HEK293 (cell line): ENCODE results near the gene CNGB1.

Experiments used
- CTCF ChIA-PET: fragments of 350-600 bp; formaldehyde crosslinking; extraction: SDS; loops from one replicate; lab custom pipeline; 2021; ENCODE audit warnings: antibody characterized with exemption; lab: Yijun Ruan, JAX
- POLR2A ChIA-PET: fragments of 300-600 bp; formaldehyde crosslinking; extraction: SDS; loops from one replicate; lab custom pipeline; 2020; ENCODE audit warnings: antibody characterized with exemption, inconsistent platforms; lab: Yijun Ruan, JAX
- H3K27ac ChIP-seq: fragments of 200-500 bp; sonication (Bioruptor generic); 2 replicates; pipeline ENCODE4 v1.5.1; 2014; ENCODE audit warnings: low read depth, low read length, control low read depth, inconsistent platforms; ENCODE audit errors: extremely low read depth
- H3K36me3 ChIP-seq, 2 experiments: fragments of 200-500 bp in 1 of 2; sonication (Bioruptor generic) in 1 of 2; 1 replicate in 1 of 2; 2 replicates in 1 of 2; pipeline ENCODE4 v1.5.1; 2014 to 2017; ENCODE audit warnings: inconsistent platforms in 2 of 2, low read length in 2 of 2; ENCODE audit not compliant: control insufficient read depth in 2 of 2, insufficient read depth in 1 of 2
- H3K4me1 ChIP-seq: fragments of 200-500 bp; sonication (Bioruptor generic); 2 replicates; pipeline ENCODE4 v1.5.1; 2014; ENCODE audit warnings: mild to moderate bottlenecking, low read length, inconsistent platforms; ENCODE audit not compliant: control insufficient read depth, insufficient read depth
- H3K4me3 ChIP-seq: 2 replicates; pipeline ENCODE4 v1.5.1; 2011; ENCODE audit warnings: low read depth, mild to moderate bottlenecking, control low read depth, low read length, moderate library complexity
- H3K9me3 ChIP-seq: fragments of 200-500 bp; sonication (Bioruptor generic); 2 replicates; pipeline ENCODE4 v1.5.1; 2014; ENCODE audit warnings: low read depth, low read length, inconsistent platforms; ENCODE audit not compliant: control insufficient read depth, insufficient read depth
- GLI4 ChIP-seq: fragments of 450-650 bp; formaldehyde crosslinking; IDR thresholded peaks from 2 replicates; pipeline ENCODE4 v1.5.1; 2016; ENCODE audit warnings: missing biosample characterization, missing genetic modification characterization
- ZBTB17 ChIP-seq: fragments of 450-650 bp; formaldehyde crosslinking; IDR thresholded peaks from 2 replicates; pipeline ENCODE4 v1.5.1; 2016; ENCODE audit warnings: missing biosample characterization, missing genetic modification characterization
- ZNF354C ChIP-seq: fragments of 450-650 bp; formaldehyde crosslinking; IDR thresholded peaks from 2 replicates; pipeline ENCODE4 v1.5.1; 2016; ENCODE audit warnings: missing biosample characterization, missing genetic modification characterization, low read depth, borderline replicate concordance
- ZXDB ChIP-seq: fragments of 450-650 bp; formaldehyde crosslinking; IDR thresholded peaks from 2 replicates; pipeline ENCODE4 v1.5.1; 2016; ENCODE audit warnings: missing biosample characterization, missing genetic modification characterization
- TF ChIP-seq, protein P1 (sequence below): fragments of 450-650 bp; formaldehyde crosslinking; IDR thresholded peaks from 2 replicates; pipeline ENCODE4 v1.5.1; 2016; ENCODE audit warnings: missing biosample characterization, missing genetic modification characterization
- TF ChIP-seq, protein P2 (sequence below): fragments of 450-650 bp; formaldehyde crosslinking; IDR thresholded peaks from 2 replicates; pipeline ENCODE4 v1.5.1; 2016; ENCODE audit warnings: missing biosample characterization, missing genetic modification characterization
- TF ChIP-seq, protein P3 (sequence below): fragments of 450-650 bp; formaldehyde crosslinking; IDR thresholded peaks from 2 replicates; pipeline ENCODE4 v1.5.1; 2017; ENCODE audit warnings: missing biosample characterization, missing genetic modification characterization

CNGB1 gene

GRCh38 chr16:57970970-57971369 is at the start of gene CNGB1:
TSS of gene CNGB1 (minus strand) at chr16:57971128. CDS start at chr16:57967286, 3,842 bp downstream.
- Histone ChIP-seq H3K9me3 (no peaks in the 10 kb centered on the region), H3K27ac (no peak within 1 kb of the TSS), H3K4me1 (no peaks in the 10 kb centered on the region), H3K36me3 (no peaks in the 10 kb centered on the region), H3K4me3 (no peak within 1 kb of the TSS)
- CTCF ChIA-PET = interaction anchor here (0.6 kb wide), 2 partner anchors 101 to 153 kb away, joined by 3 read pairs; no protein-coding TSS in a partner anchor
- POLR2A ChIA-PET = no interaction called here
- TF ChIP-seq, protein P1, sequence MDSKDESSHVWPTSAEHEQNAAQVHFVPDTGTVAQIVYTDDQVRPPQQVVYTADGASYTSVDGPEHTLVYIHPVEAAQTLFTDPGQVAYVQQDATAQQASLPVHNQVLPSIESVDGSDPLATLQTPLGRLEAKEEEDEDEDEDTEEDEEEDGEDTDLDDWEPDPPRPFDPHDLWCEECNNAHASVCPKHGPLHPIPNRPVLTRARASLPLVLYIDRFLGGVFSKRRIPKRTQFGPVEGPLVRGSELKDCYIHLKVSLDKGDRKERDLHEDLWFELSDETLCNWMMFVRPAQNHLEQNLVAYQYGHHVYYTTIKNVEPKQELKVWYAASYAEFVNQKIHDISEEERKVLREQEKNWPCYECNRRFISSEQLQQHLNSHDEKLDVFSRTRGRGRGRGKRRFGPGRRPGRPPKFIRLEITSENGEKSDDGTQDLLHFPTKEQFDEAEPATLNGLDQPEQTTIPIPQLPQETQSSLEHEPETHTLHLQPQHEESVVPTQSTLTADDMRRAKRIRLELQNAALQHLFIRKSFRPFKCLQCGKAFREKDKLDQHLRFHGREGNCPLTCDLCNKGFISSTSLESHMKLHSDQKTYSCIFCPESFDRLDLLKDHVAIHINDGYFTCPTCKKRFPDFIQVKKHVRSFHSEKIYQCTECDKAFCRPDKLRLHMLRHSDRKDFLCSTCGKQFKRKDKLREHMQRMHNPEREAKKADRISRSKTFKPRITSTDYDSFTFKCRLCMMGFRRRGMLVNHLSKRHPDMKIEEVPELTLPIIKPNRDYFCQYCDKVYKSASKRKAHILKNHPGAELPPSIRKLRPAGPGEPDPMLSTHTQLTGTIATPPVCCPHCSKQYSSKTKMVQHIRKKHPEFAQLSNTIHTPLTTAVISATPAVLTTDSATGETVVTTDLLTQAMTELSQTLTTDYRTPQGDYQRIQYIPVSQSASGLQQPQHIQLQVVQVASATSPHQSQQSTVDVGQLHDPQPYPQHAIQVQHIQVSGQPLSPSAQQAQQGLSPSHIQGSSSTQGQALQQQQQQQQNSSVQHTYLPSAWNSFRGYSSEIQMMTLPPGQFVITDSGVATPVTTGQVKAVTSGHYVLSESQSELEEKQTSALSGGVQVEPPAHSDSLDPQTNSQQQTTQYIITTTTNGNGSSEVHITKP (tag by site-specific recombination) = no peak
- TF ChIP-seq, all 188 proteins: peak for 0

GRCh38 chr16:58019866-58020538 is 49.1 kb upstream of the CNGB1 start:
- no peak overlapping the region for H3K4me3 ChIP-seq
- H3K4me1 ChIP-seq = peaks cover 15% of the 10 kb centered on the region
- no peaks in the 10 kb centered on the region for H3K9me3 ChIP-seq
- H3K27ac ChIP-seq = no peak overlapping the region
- ChIA-PET POLR2A (interaction anchor here (0.9 kb wide), 1 partner anchor 109 kb away, joined by 3 read pairs; the partner anchor contains the start of gene CFAP20), CTCF (interaction anchor here (0.6 to 3.0 kb wide), 5 partner anchors 9 to 108 kb away, joined by 3 to 27 read pairs (median 5); no protein-coding TSS in a partner anchor)
- H3K36me3 ChIP-seq = peaks cover 0 to 52% of the 10 kb centered on the region in 2 experiments; a peak in 2 of 3 replicates
- no peak for TF ChIP-seq GLI4
- TF ChIP-seq ZBTB17 (tag by site-specific recombination) = 0 out of 2 replicates have a peak, but pooled peaks have one; percentile 22

DNA sequence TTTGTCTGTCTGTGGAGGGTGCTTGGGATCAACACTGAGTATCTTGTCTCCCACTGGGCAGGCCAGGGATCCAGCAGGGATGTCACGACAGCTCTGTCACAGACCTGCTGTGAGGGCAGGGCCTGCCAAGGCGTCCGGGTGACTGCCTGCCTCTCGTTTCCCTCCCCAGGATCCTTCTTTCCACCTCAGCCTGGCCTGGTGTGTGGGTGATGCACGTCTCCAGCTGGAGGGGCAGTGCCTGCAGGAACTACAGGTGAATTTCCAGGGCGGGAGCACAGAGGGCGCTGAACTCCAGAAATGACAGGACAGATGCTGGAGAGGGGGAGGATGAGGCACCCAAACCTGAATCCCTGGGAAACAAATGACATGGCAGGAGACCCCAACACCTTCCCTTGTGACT is 47.9 kb upstream of the CNGB1 start:
- CTCF ChIA-PET = interaction anchor here (0.6 to 3.0 kb wide), 6 partner anchors 8 to 731 kb away, joined by 3 to 27 read pairs (median 5); no protein-coding TSS in a partner anchor
- POLR2A ChIA-PET = no interaction called here

More for the DNA sequence above, 47.9 kb upstream of the CNGB1 start:
- Histone ChIP-seq H3K36me3 (peaks cover 0 to 52% of the 10 kb centered on the region in 2 experiments; a peak in 2 of 3 replicates), H3K27ac (no peak overlapping the region), H3K4me3 (no peak overlapping the region), H3K9me3 (no peaks in the 10 kb centered on the region), H3K4me1 (peaks cover 13% of the 10 kb centered on the region)
- TF ChIP-seq ZNF354C = no peak
- TF ChIP-seq, protein P2, sequence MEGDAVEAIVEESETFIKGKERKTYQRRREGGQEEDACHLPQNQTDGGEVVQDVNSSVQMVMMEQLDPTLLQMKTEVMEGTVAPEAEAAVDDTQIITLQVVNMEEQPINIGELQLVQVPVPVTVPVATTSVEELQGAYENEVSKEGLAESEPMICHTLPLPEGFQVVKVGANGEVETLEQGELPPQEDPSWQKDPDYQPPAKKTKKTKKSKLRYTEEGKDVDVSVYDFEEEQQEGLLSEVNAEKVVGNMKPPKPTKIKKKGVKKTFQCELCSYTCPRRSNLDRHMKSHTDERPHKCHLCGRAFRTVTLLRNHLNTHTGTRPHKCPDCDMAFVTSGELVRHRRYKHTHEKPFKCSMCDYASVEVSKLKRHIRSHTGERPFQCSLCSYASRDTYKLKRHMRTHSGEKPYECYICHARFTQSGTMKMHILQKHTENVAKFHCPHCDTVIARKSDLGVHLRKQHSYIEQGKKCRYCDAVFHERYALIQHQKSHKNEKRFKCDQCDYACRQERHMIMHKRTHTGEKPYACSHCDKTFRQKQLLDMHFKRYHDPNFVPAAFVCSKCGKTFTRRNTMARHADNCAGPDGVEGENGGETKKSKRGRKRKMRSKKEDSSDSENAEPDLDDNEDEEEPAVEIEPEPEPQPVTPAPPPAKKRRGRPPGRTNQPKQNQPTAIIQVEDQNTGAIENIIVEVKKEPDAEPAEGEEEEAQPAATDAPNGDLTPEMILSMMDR = peak; percentile 22; the same call in 1 of the 2 replicates
- TF ChIP-seq, protein P3, sequence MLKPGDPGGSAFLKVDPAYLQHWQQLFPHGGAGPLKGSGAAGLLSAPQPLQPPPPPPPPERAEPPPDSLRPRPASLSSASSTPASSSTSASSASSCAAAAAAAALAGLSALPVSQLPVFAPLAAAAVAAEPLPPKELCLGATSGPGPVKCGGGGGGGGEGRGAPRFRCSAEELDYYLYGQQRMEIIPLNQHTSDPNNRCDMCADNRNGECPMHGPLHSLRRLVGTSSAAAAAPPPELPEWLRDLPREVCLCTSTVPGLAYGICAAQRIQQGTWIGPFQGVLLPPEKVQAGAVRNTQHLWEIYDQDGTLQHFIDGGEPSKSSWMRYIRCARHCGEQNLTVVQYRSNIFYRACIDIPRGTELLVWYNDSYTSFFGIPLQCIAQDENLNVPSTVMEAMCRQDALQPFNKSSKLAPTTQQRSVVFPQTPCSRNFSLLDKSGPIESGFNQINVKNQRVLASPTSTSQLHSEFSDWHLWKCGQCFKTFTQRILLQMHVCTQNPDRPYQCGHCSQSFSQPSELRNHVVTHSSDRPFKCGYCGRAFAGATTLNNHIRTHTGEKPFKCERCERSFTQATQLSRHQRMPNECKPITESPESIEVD (tag by site-specific recombination) = no peak
- TF ChIP-seq ZXDB (tag by site-specific recombination) = no peak
